Measurements from ENCODE around the gene IGSF9.

DNA sequence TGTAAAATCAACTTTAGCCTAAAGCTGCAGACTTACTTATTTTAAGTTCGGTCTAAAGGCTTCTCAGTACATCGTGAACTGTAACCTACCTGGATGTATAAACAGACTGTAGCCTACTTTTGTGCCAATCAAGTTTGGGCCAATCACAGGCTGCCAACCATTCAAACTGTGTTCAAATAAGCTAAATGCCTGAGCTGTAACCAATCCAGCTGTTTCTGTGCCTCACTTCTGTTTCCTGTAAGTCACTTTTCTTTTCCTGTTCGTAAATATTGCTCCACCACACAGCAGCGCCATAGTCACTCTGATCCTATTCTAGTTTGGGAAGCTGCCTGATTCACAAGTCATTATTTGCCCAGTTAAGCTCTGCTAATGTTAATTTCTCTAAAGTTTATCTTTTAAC is 46.1 kb upstream of the IGSF9 start:
- TF ChIP-seq MZF1 (CRISPR knock-in tag; IDR thresholded peaks at IDR 0.05; ENCODE audit: borderline replicate concordance) (no peak), SRSF9 (IDR thresholded peaks at IDR 0.05; ENCODE audit: borderline replicate concordance, insufficient read depth, low read depth, low read length, poor library complexity, severe bottlenecking) (no peak), ZNF496 (CRISPR knock-in tag; IDR thresholded peaks at IDR 0.05; ENCODE audit: insufficient replicate concordance) (no peak), CHD2 (IDR thresholded peaks at IDR 0.05; ENCODE audit: low read depth, low read length) (no peak), POLR2A (IDR thresholded peaks at IDR 0.05; ENCODE audit: insufficient read depth in 1 of 2, low read depth in 2 of 2, low read length in 2 of 2) (no peak), ZFX (CRISPR knock-in tag; IDR thresholded peaks at IDR 0.05; ENCODE audit: low read depth) (no peak), JUN (CRISPR knock-in tag; IDR thresholded peaks at IDR 0.05) (no peak)
- TF ChIP-seq, protein P1, sequence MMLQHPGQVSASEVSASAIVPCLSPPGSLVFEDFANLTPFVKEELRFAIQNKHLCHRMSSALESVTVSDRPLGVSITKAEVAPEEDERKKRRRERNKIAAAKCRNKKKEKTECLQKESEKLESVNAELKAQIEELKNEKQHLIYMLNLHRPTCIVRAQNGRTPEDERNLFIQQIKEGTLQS (CRISPR knock-in tag; IDR thresholded peaks at IDR 0.05): no peak
